GM19324 (cell line): ENCODE results near the gene CASP10.

ENCODE experiments used
- ATAC-seq: cut with Tn5 transposase; IDR thresholded peaks from one replicate; pipeline ENCODE4 v1.9.1; 2021; ENCODE audit warnings: mild to moderate bottlenecking, moderate library complexity; ENCODE audit not compliant: unreplicated experiment, low FRiP score

CASP10 gene

DNA sequence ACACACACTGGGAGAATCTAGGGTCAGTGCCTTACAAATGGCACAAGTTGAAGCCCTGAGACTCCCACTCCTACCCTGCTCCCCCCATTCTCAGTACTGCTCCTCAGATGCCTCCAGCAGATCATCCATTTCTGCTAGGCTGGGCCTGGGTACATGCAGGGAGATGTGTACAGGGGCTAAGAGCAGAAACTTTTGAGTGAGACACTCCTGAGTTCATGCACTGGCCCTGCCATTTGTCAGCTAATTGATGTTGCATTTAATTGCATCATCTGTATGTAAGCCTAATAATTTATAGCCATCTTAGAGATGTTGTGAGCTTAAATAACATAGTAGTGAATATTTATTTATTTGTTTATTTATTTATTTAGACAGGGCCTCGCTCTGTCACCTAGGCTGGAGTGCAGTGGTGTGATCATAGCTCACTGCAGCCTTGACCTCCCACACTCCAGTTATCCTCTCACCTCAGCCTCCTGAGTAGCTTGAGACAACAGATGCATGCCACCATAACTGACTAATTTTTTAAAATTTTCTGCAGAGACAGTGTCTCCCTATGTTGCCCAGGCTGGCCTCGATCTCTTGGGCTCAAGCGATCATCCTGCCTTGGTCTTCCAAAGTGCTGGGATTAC is 72.6 kb downstream of the CASP10 start:
- ATAC-seq, result no peak

DNA sequence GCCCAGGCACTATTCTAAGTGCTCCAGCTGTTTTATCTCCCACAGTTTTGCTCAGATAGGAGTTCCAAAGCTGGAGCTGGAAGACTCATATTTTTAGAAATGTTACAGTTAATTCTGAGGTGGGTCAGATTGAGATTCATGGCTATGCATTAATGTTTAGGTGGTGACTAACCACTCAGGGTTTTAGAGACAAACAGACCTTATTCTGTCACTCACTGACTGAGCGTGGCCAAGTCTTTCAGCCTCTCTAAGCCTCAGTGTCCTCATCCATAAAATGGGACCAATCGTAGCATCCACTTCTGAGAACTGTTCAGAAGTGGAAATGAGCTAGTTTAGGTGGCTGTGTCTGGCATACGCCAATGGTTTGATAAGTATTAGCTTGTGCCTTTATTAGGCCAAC is 73.1 kb downstream of the CASP10 start:
- no peak for ATAC-seq

DNA sequence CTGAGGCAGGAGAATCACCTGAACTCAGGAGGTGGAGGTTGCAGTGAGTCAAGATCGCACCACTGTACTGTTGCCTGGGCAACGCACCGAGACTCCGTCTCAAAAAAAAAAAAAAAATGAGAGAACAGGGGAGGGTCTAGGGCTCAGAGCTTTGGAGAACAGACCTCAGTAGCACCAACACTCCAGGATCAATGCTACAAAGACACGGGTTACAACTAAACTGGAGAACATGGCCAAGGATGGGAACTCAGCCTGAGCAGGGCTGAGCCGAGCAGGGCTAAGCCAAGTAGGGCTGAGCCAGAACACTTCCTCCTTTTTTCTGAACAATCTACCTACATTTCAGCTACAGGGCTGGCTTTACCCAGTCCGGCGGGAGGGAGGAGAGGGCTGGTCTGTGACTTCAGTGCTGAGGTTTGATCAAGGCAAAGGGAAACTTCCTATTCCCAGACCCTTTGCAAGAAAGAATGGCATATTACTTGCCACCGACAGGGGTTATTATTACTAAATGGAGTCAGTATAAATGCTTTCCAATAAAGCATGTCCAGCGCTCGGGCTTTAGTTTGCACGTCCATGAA is 74.5 kb downstream of the CASP10 start:
- peak; percentile 53 for ATAC-seq

DNA sequence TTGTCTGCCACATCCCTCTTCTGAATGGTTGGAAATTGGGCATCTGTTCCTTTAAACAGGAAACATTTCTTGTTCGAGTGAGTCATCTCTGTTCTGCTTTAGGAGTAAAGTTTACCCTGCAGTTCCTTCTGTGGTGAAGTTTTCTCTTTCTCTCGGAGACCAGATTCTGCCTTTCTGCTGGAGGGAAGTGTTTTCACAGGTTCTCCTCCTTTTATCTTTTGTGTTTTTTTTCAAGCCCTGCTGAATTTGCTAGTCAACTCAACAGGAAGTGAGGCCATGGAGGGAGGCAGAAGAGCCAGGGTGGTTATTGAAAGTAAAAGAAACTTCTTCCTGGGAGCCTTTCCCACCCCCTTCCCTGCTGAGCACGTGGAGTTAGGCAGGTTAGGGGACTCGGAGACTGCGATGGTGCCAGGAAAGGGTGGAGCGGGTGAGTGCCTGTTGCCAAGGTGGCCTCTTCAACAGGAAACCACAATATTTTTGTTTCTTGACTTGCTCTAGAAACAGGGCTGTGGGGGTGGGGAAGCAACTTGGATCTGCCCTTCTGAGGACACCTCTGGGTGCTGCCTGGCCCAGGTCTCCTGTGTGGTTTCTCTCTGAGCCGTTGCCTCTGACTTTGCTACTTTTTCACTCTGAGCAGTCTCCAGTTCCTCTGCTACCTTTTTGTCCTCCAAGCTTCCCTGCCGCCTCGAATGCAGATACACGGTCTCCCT is 75.2 kb downstream of the CASP10 start:
- ATAC-seq, result peak; percentile 77

DNA sequence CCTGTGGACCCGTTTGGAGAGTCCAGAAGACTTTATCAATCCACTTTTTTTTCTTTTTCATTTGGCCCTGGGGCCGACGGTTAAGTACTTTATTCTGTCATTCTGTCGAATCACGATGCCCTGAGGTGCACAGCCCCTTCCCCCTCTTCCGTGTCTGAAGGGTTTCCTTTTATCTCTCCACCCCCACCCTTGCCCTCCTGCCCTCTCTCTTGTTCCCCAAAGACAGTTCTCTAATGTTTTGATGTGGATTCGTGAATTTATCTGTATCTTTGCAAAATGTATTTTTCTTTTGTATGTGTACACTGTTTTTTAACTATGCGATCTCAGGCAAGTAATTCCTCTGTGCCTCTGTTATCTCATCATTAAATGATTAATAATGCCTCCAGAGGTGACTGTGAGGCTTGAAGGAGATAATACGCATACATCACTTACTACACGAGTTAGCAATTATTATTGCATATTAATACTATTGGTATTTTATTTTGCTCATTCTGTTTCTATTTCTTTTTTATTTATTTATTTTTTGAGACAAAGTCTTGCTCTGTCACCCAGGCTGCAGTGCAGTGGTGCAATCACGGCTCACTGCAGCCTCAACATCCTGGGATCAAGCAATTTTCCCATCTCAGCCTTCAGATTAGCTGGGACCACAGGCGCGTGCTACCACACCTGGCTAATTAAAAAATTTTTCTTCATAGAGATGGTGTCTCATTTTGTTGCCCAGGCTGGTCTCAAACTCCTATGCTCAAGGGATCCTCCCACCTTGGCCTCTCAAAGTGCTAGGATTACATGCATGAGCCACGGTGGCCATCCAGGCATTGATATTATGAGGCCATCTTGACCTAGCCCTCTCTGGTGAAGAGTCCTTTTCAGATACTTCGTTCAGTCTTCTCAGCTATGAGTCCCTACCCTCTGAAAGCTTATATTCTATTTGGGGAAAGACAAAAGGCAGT is 76.0 kb downstream of the CASP10 start:
- ATAC-seq, result no peak

DNA sequence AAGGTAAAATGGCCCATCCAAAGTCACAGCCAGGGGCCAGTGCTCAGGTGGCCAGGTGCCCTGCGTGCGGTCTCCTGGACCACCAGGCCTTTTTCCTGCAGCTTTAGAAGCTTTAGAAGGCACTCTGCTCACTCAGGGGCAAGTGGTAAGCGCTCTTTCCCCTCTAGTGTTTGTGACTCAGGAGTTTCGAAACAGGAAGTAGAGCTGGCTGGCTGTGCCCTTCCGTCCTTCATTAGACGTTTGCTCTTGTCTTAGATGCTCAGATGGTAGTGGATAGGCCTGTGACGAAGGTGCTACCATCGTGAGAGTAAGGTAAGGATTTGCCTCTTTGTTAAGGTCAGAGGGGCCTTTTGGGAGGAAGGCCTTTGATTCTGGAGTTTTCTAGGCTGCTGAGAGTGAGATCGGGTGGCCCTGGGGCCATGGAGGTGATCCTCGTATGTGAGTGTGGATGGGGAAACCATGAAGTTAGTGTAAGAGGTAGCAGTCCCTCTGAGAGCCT is 77.4 kb downstream of the CASP10 start, which contains the start of gene CASP8:
CASP8 (plus strand) TSS at position 235 of the 499 bp plus-strand sequence. CDS start 5,951 bp downstream, outside the sequence.
- ATAC-seq, result peak; percentile 36

DNA sequence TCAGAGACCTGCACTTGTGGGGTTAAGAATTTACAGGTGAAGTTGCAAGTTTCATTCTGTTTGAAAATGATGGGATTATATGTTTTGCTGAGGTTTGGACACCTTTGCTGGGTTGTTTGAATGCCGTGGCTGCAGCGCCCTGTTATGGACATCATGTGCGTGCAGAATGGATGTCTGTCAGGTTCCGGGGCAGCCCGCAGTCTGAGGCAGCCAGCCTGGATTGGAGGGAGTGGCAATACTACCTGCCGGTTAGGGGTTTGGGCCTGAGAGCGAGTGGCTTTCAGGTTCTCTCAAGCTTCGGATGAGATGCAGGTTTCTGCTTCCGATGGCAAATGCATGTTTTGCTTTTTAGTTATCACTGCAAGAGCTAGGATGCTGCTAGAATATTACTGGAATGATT is 78.5 kb downstream of the CASP10 start:
- no peak for ATAC-seq

DNA sequence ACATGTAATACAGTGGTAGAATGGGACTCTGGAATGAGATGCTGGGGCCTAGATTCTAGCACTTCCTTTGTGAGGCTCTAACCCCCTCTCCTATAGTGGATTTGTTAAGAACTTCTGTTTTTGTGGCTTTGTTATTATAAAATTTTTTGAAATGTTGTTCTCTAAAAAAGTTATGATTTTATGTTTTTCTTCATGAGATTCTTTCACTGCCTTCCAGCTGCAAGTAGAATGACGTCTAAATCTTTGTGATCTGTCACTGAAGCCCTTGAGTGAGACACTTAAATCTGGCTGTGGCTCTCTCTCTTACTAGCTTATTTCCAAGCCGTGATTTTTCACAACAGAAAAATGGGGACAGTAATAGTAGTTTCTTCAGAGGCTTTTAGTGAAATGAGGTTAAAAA is 79.0 kb downstream of the CASP10 start:
- ATAC-seq, result no peak

DNA sequence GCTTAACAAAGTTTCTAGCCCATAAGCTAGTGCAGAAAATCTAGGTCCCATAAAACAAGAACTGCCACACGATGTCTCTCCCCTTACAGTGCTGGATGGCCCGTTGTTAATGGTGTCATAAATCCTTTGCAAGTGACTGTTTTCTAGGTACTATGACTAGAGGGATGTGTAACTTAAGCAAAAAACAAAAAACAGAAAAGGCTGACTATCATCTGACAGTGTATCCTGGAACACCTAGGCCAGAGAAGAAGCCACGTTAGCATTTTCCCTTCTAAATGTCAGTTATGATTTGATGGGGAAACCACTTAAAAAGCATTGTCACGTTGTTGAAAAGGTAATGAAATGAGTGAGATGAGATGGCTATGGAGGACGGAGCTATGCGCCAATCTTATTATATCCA is 79.8 kb downstream of the CASP10 start:
- ATAC-seq, result no peak

DNA sequence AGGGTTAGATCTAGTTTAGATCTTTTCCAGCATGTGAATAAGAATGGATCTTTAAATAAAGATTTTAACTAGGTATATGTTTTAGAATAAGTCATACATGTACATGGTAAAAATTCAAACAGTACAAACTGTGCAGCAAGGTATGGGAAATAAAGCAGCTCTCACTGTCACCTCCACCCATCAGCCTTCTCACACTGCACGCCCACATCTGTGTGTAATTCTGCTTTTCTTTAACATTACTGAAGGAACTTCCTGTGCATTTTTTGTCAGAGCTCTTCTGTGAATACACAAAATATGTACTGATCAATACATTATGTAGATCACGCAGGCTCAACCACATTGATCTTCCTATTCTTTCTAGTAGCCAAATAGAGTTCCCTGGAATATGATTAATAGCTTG is 80.8 kb downstream of the CASP10 start:
- no peak for ATAC-seq

DNA sequence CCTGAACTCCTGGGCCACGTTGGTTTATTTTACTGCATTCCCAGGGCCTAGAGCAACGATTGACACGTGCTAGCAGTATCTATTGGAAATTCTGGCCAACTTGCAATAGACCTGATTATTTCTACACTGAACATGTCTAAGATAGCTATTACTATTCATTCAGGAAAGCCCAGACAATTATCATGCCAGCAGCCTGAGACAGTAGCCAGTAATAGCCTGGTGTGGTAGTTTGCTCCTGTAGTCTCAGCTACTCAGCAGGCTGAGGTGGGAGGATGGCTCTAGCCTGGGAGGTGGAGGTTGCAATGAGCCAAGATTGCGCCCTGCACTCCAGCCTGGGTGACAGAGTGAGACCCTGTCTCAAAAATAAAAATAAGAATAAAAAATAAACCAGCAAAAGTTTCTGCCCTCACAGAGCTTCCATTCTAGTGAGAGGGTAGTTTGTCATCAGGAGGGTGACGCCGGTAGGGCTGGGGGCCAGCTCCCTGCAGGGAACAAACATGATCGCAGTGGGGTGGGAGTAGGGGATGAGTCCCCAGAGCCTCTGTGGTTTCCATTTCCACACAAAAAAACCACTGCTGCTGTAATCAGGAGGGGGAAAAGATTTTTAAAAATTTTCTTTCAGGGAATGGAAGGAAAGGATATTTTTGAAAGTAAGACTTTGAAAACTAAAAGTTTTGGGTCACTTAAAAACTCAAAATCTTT is 81.7 kb downstream of the CASP10 start:
- ATAC-seq, result no peak

DNA sequence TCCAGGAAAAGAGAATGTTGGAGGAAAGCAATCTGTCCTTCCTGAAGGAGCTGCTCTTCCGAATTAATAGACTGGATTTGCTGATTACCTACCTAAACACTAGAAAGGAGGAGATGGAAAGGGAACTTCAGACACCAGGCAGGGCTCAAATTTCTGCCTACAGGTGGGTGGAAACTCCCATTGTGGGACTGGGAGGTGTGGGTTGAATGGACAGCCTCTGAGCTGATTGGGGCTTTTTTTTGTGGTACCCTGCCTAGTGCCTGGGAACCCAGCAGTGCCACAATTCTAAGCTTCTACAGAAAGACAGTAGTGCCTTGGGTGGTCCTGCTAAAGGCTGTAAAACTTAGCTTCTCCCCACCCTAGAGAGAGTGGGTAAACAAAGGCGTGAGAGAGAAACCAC is 83.7 kb downstream of the CASP10 start:
- ATAC-seq, result no peak

DNA sequence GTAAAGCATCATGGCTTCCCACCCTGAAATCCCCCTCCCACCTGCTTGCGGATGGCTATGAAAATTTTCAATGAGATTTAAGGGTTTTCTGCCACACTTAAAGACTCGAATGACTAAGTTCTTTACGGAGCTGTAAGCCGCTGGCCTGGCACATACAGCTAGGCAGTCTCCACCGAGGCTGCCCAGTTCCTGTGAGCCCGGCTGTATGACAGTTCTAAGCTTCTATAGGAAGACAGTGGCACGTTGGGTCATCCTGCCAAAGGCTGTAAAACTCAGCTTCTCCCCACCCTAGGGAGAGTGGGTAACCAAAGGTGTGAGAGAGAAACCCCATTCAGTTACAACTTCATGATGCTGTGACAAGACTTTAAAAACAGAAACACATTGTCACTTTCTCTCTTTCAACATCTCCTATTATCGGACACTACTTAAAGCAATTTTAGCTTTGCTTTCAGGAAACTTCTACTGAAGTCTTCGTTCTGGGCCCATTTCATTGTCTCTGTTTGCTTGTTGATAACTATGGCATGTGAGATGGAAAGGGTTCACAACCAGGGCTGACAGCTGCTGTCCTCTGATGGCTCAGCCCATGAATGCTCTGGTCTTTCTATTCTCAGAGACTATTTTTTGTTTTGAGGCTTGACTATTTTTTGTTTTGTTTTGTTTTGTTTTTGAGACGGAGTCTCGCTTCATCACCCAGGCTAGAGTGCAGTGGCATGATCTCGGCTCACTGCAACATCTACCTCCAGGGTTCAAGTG is 84.5 kb downstream of the CASP10 start:
- no peak for ATAC-seq

DNA sequence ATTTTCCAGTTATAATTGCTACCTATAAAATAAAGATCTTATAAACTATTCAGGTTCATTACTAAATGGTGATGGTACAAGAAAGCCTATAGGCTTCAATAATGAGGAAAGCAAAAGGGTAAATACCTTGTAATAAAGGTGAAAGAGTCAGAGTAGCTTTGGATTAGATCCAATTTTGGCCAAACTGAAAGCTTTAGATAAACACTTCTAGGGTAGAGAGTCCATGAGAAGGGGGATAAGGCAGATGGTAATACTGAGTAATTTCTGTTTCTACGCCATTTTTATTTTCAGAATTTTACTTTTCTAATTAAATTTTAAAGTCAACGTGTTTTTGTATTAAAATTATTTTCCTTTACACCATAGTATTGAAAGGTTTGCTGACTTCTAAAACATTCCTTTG is 86.8 kb downstream of the CASP10 start:
- no peak for ATAC-seq

DNA sequence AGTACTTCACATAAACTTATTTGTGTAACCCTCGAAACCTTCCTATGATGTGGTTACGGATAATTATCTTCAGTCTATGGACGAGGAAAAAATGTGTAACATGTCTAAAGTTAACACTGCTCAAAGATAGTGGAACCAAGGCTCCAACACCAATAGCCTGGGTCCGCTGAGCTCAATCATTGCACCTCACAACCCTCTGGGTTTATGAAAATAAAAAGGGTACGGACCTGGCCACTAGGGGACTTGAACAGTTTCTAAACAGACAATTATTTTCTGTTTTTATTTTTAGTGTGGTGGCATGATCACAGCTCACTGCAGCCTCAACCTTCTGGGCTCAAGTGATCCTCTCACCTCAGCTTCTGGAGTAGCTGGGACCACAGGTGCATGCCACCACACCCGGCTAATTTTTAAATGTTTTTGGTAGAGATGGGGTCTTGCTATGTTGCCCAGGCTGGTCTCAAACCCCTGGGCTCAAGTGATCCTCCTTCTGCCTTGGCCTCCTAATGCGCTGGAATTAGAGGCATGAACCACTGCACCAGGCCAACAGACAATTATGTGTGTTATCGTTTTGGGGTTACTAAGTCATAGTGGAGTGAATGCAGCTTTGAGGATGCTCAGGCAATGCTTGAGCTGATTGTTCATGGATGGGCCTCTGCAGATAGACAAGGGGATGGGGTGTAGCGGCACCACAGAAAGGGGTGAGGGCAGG is 87.5 kb downstream of the CASP10 start:
- ATAC-seq, result no peak

DNA sequence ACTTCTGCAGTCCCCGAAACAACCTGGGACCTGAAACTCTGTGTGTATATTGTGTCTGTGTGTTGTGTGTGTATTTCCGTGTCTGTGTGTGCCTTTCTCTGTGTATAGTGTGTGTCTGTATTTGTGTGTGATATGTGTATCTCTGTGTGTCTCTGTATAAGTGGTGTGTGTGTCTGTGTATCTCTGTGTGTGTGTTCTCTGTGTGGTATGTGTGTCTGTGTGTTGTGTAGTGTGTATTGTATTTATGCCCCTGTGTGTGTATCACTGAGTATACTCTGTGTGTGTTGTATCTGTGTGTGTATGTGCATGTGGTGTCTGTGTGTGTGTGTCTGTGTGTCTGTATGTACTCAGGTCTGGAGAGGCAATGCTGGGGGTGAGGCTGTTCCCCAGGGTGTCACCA is 89.0 kb downstream of the CASP10 start:
- no peak for ATAC-seq

DNA sequence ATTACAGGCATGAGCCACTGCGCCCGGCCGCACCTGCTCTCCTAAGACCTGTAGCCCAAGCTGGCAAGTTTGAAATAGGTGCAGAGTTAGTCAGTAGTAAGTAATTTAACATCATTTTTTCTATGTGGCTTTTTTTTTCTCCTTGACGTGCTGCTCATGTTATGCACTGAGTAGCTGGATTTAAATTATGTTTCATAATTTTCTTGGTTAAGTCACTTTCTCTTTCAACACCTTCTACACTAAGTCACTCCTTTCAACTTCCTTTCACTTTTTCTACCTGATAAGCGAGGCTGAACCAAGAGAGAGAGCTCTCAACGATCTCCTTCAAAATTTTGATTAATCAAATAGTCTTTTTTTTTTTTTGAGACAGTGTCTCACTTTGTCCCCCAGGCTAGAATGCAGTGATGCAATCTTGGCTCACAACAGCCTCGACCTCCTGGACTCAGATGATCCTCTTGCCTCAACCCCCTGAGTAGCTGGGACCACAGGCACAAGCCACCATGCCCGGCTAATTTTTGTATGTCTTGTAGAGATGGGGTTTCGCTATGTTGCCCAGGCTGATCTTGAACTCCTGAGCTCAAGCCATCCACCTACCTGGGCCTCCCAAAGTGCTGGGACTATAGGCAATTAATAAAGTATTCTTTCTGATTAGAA is 90.5 kb downstream of the CASP10 start:
- no peak for ATAC-seq

DNA sequence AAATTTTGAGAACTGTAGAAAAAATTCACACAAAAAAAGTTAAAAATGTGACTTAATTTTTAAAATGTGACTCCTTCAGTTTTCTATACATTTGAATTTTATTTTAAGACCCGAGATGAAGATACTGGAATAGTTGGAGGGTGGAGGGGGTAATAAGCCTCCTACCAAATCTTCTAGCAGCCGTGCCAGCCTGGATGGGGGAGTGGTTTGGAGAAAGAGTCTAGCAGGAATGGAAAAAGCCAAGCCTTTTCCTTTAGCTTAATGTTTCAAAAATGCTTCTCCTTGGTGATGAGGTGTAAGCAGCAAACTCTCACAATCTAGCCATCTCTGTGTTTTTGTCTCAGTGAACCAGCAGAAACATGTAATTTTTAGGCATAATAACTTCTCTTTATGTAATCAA is 92.1 kb downstream of the CASP10 start:
- ATAC-seq, result no peak
